NCI-H2081 (cell line): ENCODE data around the gene GRM4.
"Not testable (repeated sequence)": the region's sequence is repeated elsewhere in the genome, so short reads cannot be mapped to it uniquely, and the experiment has no call there.

ENCODE experiments used
- DNase-seq, 2 experiments: peaks; one replicate each; lab custom pipeline; 2025; lab: John Stamatoyannopoulos, UW

Gene GRM4

DNA sequence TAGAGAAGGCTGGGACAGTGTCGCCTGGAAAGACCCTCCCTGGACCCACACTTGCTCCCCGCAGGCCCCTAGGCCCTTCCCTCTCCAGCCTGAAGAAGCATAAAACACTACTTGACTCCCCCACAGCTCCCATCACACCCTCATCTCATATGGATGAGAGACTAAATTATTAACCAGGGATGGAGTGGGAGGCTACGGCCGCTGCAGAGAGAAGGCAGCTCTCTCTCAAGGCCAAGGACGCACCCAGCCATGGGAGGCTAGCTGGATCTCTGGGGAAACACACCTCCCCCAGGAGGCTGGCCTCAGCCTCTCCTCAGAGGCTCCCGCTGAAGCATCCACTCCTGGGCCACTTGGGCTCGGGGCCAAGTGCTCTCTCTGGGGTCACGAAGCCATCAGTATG is 102.5 kb downstream of the GRM4 start:
- DNase-seq = no peak

DNA sequence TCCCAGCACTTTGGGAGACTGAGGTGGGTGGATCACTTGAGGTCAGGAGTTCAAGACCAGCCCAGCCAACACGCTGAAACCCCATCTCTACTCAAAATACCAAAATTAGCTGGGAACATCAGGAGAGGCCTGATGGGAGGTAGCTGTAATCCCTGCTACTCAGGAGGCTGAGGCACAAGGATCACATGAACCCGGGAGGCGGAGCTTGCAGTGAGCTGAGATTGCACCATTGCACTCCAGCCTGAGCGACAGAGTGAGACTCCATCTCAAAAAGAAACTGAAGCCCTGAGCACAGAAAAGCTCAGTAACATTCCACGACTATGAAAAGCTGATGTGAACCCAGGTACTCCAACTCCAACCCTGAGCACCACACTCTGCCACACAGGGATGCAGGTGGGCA is 103.9 kb downstream of the GRM4 start:
- DNase-seq = not testable (repeated sequence)

- no peak for DNase-seq
Observed at GRCh38 chr6:34041385-34041784, 104.5 kb downstream of the GRM4 start.

DNA sequence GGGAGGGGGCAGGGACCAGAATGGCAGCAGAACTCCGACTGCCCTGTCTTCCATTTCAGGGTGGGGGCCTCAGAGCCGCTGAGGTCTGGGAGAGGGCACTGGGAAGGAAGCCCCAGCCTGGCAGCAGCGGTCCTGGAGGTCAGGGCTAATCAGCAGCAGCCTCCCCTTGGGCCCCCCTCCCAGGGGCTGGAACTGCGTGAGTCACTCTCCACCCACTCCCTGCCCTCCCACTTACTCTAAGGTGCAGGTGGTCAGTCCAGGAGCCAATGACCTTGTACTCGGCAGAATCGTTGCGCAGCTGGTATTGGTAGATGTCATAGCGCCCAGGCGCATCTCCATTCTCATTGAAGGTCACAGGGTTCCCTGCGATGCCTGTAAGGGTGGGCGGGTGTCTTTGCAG is 105.9 kb downstream of the GRM4 start:
- no peak for DNase-seq

DNA sequence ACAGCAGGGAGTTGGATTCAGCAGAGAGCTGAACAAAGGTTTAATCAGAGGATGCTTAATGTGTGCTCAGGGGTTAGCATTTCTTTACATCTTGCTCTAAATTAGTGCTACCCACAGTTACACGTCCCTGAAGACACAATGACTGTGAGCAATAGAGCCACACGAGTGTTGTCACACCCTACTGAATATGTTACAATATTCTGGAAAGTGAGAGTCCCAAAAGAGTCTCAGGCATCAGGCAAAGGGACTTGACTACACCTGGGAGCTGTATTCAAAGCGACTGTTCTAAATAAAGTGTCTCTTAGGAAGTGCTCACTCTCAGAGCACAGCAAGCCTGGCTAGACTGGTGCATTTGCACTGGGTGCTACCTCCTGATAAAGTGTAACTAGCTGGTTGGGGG is 108.7 kb downstream of the GRM4 start:
- DNase-seq = no peak

GRCh38 chr6:34036357-34037069 is 109.4 kb downstream of the GRM4 start:
- DNase-seq = no peak

DNA sequence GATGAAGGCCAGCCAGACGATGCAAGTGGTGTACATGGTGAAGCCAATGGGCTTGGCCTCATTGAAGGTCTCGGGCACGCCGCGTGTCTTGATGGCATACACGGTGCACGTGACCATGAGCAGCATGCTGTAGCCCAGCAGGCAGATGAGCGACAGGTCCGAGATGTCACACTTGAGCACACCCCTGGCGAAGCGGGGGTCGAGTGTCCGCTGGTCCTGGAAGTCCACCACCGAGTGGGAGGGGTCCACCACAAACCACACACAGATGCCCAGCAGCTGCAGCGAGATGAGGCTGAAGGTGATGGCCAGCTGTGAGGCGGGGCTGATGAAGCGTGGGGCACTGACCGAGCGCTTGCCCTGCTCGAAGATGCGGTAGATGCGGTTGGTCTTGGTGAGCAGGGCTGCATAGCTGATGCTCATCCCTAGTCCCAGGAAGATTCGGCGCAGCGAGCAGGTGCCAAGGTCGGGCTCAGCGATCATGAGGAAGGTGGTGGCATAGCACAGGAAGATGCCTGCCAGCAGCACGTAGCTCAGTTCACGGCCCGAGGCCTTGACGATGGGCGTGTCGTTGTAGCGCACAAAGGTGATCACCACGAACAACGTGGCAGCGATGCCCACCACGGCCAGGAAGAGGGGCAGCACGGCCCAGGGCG is 110.1 kb downstream of the GRM4 start:
- DNase-seq = no peak

DNA sequence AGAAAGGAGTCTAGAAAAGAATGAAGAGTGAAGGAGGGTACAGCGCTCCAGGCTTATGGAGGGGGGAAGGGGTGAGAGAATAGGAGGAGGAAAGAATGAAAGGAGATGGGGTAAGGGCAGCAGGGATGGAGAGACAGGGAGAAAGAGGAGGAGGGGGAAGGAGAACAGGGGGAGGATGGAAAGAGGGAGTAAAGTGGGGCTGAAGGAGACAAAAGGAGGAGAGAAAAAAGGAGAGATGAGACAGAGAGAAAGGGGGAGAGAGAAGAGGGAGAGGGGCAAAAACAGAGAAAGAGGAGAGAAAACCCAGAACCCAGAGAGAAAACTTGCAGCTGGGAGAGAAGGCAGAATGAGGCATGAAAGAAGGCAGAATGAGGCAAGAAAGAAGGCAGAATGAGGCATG is 110.7 kb downstream of the GRM4 start:
- DNase-seq = no peak

- DNase-seq = peak; percentile 27 to 72
Observed at GRCh38 chr6:34032856-34033255, 113.0 kb downstream of the GRM4 start.

DNA sequence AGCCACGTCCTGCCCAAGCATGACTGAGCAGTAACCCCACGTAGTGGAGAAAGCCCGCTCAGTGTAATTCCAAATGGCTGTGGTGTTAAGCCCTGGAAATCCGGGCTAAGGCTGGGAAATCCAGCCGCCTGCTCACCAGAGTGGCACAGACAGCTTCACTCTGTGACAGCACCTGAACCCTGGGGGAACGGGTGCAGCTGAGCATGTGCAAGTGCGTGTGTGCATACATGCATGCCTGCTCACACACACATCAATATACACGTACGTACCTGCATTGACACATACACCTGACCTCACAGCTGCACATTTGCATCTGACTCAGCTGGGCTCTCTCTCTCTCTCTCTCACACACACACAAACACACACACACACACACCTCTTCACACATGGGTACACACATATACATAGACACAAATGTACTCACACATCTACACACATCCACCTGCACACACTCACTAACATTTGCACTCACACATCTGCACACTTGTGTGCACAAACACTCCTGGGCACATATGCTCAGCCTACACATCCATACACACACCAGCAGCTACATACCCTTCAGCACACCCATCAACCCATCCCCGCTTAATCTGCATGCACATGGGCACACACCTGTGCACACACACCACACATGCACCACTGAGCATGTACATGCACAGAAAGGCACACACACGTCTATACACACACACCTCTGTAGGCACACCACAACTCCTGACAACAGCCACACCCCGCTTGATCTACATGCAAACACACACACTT is 114.1 kb downstream of the GRM4 start:
- DNase-seq = no peak

GRCh38 chr6:34030831-34031624 is 114.9 kb downstream of the GRM4 start:
- peak; percentile 8 to 18 for DNase-seq

DNA sequence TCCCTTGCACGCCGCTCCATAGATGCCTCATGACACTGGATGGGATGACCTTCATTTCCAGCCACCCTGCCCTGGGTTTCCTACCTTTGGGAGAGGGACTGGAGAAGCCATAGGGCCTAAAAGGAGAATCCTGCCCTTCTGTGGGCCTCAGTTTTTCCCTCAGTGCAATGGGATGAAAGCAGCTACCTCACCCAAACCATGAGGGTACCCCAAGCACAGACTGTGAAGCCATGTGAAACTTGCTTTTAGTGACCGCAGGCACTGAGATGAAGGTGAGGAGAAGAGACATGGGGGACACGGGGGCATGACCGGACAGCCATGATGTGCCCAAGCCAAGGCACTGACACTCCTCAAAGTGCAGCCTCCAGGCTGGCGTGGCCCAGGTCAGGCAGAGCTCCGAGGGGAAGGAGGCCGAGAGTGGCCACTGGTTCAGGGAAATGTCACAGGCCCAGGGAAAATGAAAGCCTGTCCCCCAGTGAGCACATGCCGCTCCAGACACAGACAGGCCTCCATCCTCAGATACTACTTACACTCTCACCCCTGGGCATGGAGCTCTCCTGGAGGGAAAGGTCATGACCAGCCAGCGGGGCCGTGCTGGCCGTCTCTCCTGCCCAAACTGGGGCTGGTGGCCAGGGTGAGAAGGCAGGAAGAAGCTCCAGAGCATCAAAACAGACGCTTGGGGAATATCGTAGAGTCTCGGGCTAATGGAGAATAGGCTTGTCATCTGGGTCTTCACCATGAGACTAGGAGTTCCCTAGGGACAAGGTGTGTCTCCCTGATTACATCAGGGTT is 116.2 kb downstream of the GRM4 start:
- no peak for DNase-seq

DNA sequence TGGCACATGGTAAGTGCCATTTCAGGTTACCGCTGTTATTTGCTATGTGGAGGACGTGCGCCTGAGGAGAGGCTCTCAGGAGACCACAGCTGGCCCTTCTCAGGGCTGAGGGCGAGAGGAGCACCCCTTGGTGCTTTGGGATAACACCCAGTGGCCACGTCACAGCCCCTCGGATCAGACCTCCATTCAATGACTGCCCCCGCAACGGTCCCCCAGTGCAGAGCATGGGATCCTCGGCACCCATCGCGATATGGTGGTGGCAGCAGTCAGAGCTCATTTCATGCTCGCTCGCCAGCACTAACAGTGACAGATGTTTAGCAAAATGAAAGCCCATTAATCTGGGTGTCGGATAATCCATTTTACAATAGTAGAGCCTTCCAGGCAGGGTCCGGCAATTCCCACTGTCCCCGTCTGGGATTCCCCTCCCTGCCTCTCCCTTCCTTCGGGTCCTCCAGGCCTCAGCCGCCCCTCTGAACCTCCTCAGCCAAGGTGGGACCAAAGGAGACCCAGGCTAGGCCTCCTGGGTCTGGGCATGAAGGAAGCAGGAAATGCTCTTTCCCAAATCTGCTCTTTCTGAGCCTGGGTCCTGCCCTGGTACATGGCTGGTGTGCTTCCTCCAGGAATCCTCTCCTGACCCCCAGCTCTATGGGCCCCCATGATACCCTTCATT is 117.1 kb downstream of the GRM4 start:
- no peak for DNase-seq

GRCh38 chr6:34027939-34028441 is 117.9 kb downstream of the GRM4 start:
- no peak for DNase-seq

DNA sequence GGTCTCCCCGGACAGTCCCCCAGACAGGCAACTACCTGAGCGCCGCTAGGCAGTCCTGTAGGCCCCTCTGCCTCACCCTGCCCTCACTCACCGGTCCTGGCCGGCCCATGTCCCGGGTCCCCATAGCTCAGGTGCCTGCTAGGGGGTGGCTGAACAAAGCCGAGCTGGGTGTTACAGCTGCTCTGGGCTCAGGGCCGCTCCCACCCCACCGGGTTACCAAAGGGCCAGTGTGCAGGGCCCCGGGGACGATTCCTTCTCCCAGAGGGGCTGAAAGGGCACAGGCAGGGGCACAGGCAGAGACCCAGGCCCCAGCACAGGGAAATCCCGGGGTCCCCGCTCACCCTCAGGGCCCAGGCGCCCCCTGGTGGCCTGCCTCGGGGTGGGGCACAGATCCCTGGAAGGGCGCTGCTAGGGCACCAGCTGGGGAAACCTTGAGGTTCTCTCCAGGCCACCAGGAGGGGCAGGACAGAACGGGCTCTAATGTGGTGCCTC is 118.4 kb downstream of the GRM4 start:
- DNase-seq = peak in 1 of 2 experiments; percentile 17

DNA sequence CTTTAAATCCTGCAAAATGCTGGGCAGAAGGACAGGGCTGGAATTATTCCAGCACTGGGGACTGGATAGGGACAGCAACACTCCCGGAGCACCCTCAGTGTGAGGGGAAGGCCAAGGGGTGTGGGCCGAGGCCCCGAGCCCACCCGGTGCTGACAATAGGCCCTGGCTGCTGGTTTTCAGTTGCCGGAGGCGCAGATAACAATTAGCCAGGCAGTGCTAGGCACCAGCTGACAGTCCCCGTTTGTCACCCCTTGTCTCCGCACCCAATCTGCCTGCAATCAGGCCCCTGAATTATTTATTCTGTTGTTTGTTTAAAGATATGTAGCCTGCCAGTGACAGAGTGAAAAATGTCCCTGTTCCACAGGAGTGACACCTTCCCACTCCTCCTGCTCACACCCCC is 120.0 kb downstream of the GRM4 start:
- DNase-seq = peak; percentile 68 to 73

GRCh38 chr6:34025112-34025807 is 120.6 kb downstream of the GRM4 start:
- peak in 1 of 2 experiments; percentile 29 for DNase-seq

DNA sequence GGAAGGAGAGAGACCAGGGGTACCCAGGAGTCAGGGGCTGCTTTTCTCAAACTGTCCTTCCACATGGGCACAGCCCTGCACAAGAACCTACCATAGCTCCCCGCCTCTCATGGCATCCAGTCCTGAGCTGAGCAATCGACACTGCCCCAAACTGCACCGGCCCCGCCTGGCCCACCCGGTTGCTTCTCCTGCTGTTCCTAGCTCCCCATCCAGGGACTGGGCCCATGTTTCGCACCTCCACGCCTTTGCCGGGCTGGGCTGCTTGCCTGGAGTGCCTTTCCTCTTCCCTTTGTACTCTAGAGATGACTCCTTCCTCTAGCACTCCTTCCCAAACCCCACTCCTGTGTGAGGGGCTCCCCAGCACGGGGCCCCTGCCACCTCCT is 123.0 kb downstream of the GRM4 start:
- no peak for DNase-seq

GRCh38 chr6:34022250-34022872 is 123.5 kb downstream of the GRM4 start:
- DNase-seq = no peak
